ENCODE measurements around the gene ZNF606.
A peak's percentile ranks its signal among the peaks of the same experiment; 100 is the strongest.

The ZNF606 gene

DNA sequence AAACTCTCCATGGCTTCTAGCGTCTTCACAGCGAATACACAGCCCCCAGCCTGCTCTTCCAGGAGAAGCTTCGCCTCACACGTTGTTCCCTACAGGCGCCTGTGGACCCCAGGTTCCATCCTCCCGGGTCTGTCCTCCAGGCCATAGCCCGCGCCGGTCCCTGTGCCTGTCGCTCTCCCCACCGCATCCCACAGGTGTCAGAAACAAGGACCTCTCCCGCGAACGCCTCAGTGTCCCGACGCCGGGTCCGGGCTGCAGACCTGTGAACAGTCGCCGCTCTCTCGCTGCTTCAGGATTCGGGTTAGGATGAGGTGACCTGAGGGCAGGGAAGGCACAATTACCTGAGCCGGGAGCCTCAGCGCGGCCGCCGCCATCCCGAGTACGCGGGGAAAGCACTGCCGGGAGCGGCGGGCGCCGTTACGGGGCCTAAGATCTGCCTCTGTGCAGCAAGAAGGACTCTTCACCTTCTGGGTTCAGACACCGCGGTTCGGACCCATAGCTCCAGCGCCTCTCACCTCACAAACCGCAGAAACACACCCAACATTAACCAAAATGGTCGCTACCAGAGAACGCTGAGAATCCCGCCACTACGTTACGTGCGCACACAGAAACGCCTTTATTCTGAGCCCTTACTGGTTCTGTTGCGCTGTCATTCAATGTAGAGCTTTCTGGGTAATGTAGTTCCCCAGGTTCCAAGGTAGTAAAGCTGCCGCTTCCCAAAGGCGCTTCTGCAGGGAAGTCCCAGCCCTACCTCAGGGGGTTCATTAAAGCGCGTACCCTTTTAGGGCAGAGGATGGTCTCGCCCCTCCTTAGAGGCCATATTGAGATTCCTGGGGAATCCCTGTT is 67.6 kb downstream of the ZNF606 start, which contains the start of gene ZNF418:
Gene ZNF418, minus strand, starts transcription at position 583 of the 846 bp plus-strand sequence. CDS start 1,580 bp downstream, outside the sequence.
- peak; percentile 91 for DNase-seq (ENCODE audit: low read depth, low spot score)

DNA sequence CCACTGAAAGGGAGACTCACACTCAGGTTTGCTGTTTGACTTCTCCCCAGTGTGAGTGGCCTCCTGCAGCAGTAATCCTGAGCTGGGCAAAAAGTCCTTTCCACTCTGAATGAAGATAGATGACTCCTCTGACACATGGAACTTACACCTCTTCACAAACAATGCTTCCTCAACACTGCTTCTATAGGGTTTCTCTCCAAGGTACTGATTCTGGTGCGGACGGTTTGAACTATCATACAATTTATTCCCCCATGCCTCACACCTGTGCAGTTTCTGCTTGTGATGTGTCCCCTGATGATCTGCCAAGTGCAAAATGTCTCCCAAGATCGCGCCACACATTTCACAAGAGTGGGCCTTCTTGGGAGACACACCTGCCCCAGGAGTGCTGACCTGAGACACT is 75.0 kb downstream of the ZNF606 start:
- no peak for DNase-seq (ENCODE audit: low read depth, low spot score)

Data from astrocyte of the hippocampus (primary cell).